K562 (cell line): ENCODE data around the gene SMG9. TPM values are rescaled to one million over a fixed set of nuclear protein-coding genes. Genes with fewer than 3 reads are reported as not detected.

Source experiments
- NR2C1 ChIP-seq, 2 experiments: fragments of 450-650 bp; IDR thresholded peaks; 2 replicates each; pipeline ENCODE4 v1.6.1; 2017; ENCODE audit warnings: mild to moderate bottlenecking in 2 of 2, antibody characterized with exemption in 1 of 2, inconsistent platforms in 1 of 2, missing compliant biosample characterization in 1 of 2, missing genetic modification characterization in 1 of 2
- VEZF1 ChIP-seq: fragments of 200-800 bp; sonication (Bioruptor generic); IDR thresholded peaks from 2 replicates; pipeline ENCODE4 v1.6.1; 2017; ENCODE audit warnings: missing genetic modification characterization, missing compliant biosample characterization
- ZBTB17 ChIP-seq: fragments of 450-650 bp; formaldehyde crosslinking; IDR thresholded peaks from 2 replicates; pipeline ENCODE4 v1.4.0; 2020; ENCODE audit warnings: mild to moderate bottlenecking
- ZNF232 ChIP-seq: sonication (generic); formaldehyde crosslinking; IDR thresholded peaks from 2 replicates; pipeline ENCODE4 v1.8.0; 2022; ENCODE audit warnings: mild to moderate bottlenecking, missing genetic modification reagents
- ZNF696 ChIP-seq: fragments of 250-450 bp; sonication (Bioruptor Pico); conservative IDR thresholded peaks from 2 replicates; pipeline ENCODE4 v1.4.0; 2020; ENCODE audit warnings: mild to moderate bottlenecking, moderate library complexity
- polyA plus RNA-seq, 8 experiments: library from polyadenylated mRNA; depleted of rRNA in 4 of 8; stranded (reverse) in 5 of 8; unstranded in 3 of 8; fragments of >200 nt; fragmentation: Nextera tagmentation in 2 of 8; fragmentation: Illumina TruSeq in 1 of 8; extraction: Ambion mirVana in 2 of 8; extraction: Trizol in 1 of 8; gene quantifications; 2 replicates each; pipeline versions ENCODE4 v1.2.1 to v1.2.3, GENCODE V29; 2011 to 2014; ENCODE audit warnings: inconsistent platforms in 1 of 8, missing spikeins in 1 of 8
- total RNA-seq, 7 experiments: library from RNA; depleted of rRNA in 6 of 7; stranded (reverse); fragments of >200 nt in 6 of 7; fragmentation: Illumina TruSeq in 2 of 7; extraction: Trizol in 2 of 7; gene quantifications; 2 replicates each; pipeline versions ENCODE4 v1.2.1 to v1.2.3, GENCODE V29; 2011 to 2021; ENCODE audit warnings: low replicate concordance in 1 of 7
- TF ChIP-seq, protein P1 (sequence below): fragments of 450-650 bp; IDR thresholded peaks from 2 replicates; pipeline ENCODE4 v1.6.1; 2016; ENCODE audit warnings: mild to moderate bottlenecking, moderate library complexity
- TF ChIP-seq, protein P2 (sequence below), 2 experiments: fragments of 450-650 bp in 1 of 2; sonication (generic) in 1 of 2; formaldehyde crosslinking in 1 of 2; IDR thresholded peaks in 1 of 2; conservative IDR thresholded peaks in 1 of 2; 2 replicates each; pipeline versions ENCODE4 v1.6.1 to v1.8.1; 2016 to 2023; ENCODE audit warnings: mild to moderate bottlenecking in 2 of 2, moderate library complexity in 2 of 2, inconsistent platforms in 1 of 2, missing genetic modification reagents in 1 of 2

SMG9 gene
- total and polyA plus RNA-seq, 9 of the 15 experiments (the other 6 are each of a cell fraction or from before 2014, with no cell fraction given): 1.7 to 79.7 (median 40.2) TPM

DNA sequence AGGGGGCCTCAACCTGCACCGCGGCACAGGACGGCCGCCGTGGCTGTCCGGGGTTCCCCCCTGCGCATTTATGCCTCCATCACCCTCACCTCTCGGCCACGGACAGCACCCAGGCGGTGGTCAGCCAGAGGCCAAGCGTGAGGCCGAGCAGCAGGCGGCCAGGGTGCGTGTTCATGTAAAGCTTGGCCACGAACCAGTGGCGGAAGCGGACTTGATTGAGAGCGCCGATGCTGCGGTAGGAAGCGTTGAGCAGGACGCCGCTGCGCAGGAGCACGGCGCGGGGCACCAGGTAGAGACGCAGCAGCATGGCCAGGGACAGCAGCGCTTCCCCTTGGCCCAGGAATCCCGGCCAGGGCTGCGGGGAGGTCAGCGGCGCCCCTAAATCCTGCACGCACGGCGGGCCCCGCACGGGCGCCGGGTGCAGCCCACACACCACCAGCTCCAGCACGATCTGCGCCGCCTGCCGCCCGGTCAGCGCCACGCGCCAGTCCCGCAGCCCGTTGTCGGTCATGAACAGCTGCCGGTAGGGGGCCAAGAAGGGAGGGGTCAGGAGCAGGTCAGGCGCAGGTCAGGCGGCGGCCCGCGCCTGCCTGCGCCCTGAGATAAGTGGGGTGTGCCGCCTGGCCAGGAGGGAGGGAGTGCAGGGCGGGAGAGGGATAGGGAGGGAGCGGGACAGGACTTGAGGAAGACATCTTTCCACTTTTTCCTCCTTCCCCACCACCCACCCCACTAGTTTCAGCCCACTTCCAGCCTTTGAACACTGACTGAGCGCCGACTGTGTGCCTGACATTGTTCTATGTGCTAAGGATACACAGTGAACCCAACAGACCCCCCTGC is 19.6 kb upstream of the SMG9 start (continued):
- TF ChIP-seq, protein P1, sequence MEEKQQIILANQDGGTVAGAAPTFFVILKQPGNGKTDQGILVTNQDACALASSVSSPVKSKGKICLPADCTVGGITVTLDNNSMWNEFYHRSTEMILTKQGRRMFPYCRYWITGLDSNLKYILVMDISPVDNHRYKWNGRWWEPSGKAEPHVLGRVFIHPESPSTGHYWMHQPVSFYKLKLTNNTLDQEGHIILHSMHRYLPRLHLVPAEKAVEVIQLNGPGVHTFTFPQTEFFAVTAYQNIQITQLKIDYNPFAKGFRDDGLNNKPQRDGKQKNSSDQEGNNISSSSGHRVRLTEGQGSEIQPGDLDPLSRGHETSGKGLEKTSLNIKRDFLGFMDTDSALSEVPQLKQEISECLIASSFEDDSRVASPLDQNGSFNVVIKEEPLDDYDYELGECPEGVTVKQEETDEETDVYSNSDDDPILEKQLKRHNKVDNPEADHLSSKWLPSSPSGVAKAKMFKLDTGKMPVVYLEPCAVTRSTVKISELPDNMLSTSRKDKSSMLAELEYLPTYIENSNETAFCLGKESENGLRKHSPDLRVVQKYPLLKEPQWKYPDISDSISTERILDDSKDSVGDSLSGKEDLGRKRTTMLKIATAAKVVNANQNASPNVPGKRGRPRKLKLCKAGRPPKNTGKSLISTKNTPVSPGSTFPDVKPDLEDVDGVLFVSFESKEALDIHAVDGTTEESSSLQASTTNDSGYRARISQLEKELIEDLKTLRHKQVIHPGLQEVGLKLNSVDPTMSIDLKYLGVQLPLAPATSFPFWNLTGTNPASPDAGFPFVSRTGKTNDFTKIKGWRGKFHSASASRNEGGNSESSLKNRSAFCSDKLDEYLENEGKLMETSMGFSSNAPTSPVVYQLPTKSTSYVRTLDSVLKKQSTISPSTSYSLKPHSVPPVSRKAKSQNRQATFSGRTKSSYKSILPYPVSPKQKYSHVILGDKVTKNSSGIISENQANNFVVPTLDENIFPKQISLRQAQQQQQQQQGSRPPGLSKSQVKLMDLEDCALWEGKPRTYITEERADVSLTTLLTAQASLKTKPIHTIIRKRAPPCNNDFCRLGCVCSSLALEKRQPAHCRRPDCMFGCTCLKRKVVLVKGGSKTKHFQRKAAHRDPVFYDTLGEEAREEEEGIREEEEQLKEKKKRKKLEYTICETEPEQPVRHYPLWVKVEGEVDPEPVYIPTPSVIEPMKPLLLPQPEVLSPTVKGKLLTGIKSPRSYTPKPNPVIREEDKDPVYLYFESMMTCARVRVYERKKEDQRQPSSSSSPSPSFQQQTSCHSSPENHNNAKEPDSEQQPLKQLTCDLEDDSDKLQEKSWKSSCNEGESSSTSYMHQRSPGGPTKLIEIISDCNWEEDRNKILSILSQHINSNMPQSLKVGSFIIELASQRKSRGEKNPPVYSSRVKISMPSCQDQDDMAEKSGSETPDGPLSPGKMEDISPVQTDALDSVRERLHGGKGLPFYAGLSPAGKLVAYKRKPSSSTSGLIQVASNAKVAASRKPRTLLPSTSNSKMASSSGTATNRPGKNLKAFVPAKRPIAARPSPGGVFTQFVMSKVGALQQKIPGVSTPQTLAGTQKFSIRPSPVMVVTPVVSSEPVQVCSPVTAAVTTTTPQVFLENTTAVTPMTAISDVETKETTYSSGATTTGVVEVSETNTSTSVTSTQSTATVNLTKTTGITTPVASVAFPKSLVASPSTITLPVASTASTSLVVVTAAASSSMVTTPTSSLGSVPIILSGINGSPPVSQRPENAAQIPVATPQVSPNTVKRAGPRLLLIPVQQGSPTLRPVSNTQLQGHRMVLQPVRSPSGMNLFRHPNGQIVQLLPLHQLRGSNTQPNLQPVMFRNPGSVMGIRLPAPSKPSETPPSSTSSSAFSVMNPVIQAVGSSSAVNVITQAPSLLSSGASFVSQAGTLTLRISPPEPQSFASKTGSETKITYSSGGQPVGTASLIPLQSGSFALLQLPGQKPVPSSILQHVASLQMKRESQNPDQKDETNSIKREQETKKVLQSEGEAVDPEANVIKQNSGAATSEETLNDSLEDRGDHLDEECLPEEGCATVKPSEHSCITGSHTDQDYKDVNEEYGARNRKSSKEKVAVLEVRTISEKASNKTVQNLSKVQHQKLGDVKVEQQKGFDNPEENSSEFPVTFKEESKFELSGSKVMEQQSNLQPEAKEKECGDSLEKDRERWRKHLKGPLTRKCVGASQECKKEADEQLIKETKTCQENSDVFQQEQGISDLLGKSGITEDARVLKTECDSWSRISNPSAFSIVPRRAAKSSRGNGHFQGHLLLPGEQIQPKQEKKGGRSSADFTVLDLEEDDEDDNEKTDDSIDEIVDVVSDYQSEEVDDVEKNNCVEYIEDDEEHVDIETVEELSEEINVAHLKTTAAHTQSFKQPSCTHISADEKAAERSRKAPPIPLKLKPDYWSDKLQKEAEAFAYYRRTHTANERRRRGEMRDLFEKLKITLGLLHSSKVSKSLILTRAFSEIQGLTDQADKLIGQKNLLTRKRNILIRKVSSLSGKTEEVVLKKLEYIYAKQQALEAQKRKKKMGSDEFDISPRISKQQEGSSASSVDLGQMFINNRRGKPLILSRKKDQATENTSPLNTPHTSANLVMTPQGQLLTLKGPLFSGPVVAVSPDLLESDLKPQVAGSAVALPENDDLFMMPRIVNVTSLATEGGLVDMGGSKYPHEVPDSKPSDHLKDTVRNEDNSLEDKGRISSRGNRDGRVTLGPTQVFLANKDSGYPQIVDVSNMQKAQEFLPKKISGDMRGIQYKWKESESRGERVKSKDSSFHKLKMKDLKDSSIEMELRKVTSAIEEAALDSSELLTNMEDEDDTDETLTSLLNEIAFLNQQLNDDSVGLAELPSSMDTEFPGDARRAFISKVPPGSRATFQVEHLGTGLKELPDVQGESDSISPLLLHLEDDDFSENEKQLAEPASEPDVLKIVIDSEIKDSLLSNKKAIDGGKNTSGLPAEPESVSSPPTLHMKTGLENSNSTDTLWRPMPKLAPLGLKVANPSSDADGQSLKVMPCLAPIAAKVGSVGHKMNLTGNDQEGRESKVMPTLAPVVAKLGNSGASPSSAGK: peak; percentile 91
- peak; percentile 89 for TF ChIP-seq NR2C1 (IDR thresholded peaks at IDR 0.05)
- TF ChIP-seq NR2C1 (tag; IDR thresholded peaks at IDR 0.05): peak; percentile 92
- TF ChIP-seq ZNF696 (CRISPR knock-in tag): no peak
- TF ChIP-seq VEZF1 (CRISPR knock-in tag): peak; percentile 99
- TF ChIP-seq, protein P2, sequence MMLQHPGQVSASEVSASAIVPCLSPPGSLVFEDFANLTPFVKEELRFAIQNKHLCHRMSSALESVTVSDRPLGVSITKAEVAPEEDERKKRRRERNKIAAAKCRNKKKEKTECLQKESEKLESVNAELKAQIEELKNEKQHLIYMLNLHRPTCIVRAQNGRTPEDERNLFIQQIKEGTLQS (IDR thresholded peaks at IDR 0.05): no peak
- TF ChIP-seq, protein P2 (CRISPR knock-in tag; conservative IDR thresholded peaks at IDR 0.05): 0 out of 2 replicates have a peak, but pooled peaks have one; percentile 49
- TF ChIP-seq ZNF232 (CRISPR knock-in tag): peak; percentile 83; the same call in 1 of the 2 replicates
- peak; percentile 81 for TF ChIP-seq ZBTB17 (CRISPR knock-in tag)
